Measurements from ENCODE around the gene TRAPPC2L.

TRAPPC2L gene

DNA sequence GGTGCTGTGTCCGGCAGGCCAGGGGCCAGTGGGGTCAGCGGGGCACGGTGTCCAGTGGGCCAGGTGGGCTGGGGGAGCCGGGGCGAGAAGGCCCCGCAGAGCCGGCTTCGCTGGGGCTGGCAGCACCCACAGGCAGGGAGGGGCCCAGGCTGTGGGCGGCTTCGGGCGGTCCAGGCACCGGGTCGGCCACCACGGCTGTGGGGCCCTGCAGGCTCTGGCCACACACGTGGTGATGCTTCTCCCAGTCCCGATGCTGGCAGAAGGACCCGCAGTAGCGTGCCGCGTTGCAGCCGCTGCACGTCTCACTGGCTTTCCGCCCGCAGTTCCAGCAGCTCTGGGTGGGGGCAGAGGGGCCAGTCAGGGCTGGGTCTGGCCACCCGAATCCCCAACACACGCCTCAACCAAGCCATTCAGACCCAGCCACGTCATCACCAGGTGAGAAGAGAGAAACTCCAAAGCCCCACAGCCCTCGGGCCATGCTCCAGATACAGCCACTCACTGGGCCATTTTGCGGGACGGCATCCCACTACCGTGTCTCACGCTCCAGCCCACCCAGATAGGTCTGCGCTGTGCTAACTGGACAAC is 20.1 kb downstream of the TRAPPC2L start:
- Histone ChIP-seq H2AK5ac (ENCODE audit: low read depth, low read length) (peak overlapping the region; percentile 10), H3K9me3 (replicated peaks in 1 of 2; ENCODE audit: control insufficient read depth in 2 of 2, insufficient read depth in 1 of 2, low read depth in 1 of 2, low read length in 2 of 2) (no peaks in the 10 kb centered on the region), H3K4ac (ENCODE audit: low read length) (no peak overlapping the region), H3K23ac (ENCODE audit: low read depth, low read length, poor library complexity) (peak overlapping the region; percentile 44), H3K36me3 (replicated peaks in 1 of 2; ENCODE audit: control insufficient read depth in 2 of 2, insufficient read depth in 2 of 2, low read length in 2 of 2) (no peaks in the 10 kb centered on the region), H3K4me2 (ENCODE audit: insufficient read depth, low read length, poor library complexity, severe bottlenecking) (no peak overlapping the region), H3K79me1 (ENCODE audit: low read depth, low read length) (peaks cover 3% of the 10 kb centered on the region), H2AFZ (ENCODE audit: low read length) (no peak overlapping the region), H3K27ac (replicated peaks; ENCODE audit: low read length) (no peak overlapping the region), H2BK120ac (ENCODE audit: low read depth, low read length) (no peak overlapping the region), H2BK15ac (ENCODE audit: low read length) (no peak overlapping the region), H3K9ac (ENCODE audit: low read depth, low read length, poor library complexity) (peak overlapping the region; percentile 78), H4K91ac (ENCODE audit: low read depth, low read length, poor library complexity) (no peak overlapping the region), H2BK5ac (ENCODE audit: low read length) (no peak overlapping the region), H4K8ac (ENCODE audit: low read depth, low read length) (no peak overlapping the region), H3K27me3 (ENCODE audit: control insufficient read depth in 3 of 3, insufficient read depth in 3 of 3, low read depth in 1 of 3, low read length in 3 of 3) (peaks cover 0 to 44% (median 11%) of the 10 kb centered on the region in 3 experiments), H3K4me1 (ENCODE audit: control insufficient read depth in 2 of 2, insufficient read depth in 1 of 2, low read depth in 1 of 2, low read length in 2 of 2) (peaks cover 16 to 19% of the 10 kb centered on the region in 2 donors), H3K18ac (ENCODE audit: low read length) (peak overlapping the region; percentile 13), H3K14ac (ENCODE audit: low read length) (no peak overlapping the region), H2BK12ac (ENCODE audit: low read length) (peak overlapping the region; percentile 41), H3K4me3 (ENCODE audit: low read length in 2 of 2) (no peak overlapping the region)
- WGBS, 2 donors (ENCODE audit: extremely low coverage in 2 of 2, insufficient read length in 2 of 2, insufficient replicate concordance in 1 of 2) = no CpG with 5 or more reads among the region's 33 CpGs
- DNase-seq (ENCODE audit: low spot score) = no peak

DNA sequence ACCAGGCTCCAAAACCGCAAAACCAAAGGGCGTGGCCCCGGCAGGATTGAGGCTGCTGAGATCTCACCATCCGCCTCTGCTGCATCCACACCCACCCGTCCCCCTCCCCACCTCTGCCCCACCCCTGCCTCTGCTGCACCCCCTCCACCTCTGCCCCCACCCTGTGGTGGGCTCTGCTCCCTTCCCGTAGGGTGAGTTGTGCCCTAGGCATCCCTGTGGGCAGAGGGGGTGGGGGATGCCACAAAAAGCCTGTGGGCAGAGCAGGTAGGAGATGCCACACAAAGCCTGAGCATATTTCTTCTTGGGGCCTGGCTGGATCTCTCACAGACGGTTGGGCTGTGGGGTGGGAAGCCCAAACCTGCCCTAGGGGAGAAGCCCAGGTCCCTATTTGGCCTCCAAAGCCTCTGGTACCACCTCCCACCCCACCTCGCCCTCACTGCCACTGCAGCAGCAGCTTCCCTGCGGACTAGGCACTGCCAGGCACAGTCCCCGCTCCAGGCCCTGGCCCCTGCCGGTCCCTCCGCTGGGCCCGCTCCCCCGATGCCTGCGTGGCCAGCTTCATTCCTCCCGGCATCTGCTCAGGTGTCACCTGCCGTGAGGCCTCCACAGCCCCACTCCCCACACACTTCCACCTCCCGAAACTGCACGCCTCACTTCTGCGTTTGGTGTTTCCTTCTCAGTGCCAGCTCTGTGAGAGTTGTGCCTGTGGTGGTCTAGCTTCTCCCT is 20.8 kb downstream of the TRAPPC2L start:
- H3K27ac ChIP-seq (replicated peaks; ENCODE audit: low read length) = no peak overlapping the region
- no CpG with 5 or more reads among the region's 20 CpGs for WGBS, 2 donors (ENCODE audit: extremely low coverage in 2 of 2, insufficient read length in 2 of 2, insufficient replicate concordance in 1 of 2)
- H3K9me3 ChIP-seq (replicated peaks in 1 of 2; ENCODE audit: control insufficient read depth in 2 of 2, insufficient read depth in 1 of 2, low read depth in 1 of 2, low read length in 2 of 2) = peaks cover 0 to 4% of the 10 kb centered on the region in 2 donors
- no peak overlapping the region for H2BK120ac ChIP-seq (ENCODE audit: low read depth, low read length)
- peaks cover 16 to 19% of the 10 kb centered on the region in 2 donors for H3K4me1 ChIP-seq (ENCODE audit: control insufficient read depth in 2 of 2, insufficient read depth in 1 of 2, low read depth in 1 of 2, low read length in 2 of 2)
- no peak overlapping the region for H2AFZ ChIP-seq (ENCODE audit: low read length)
- no peak overlapping the region for H3K4me2 ChIP-seq (ENCODE audit: insufficient read depth, low read length, poor library complexity, severe bottlenecking)
- peaks cover 0 to 41% (median 13%) of the 10 kb centered on the region in 3 experiments for H3K27me3 ChIP-seq (ENCODE audit: control insufficient read depth in 3 of 3, insufficient read depth in 3 of 3, low read depth in 1 of 3, low read length in 3 of 3)
- H3K23ac ChIP-seq (ENCODE audit: low read depth, low read length, poor library complexity) = no peak overlapping the region
- no peak overlapping the region for H4K91ac ChIP-seq (ENCODE audit: low read depth, low read length, poor library complexity)
- no peak for DNase-seq (ENCODE audit: low spot score)
- no peaks in the 10 kb centered on the region for H3K36me3 ChIP-seq (replicated peaks in 1 of 2; ENCODE audit: control insufficient read depth in 2 of 2, insufficient read depth in 2 of 2, low read length in 2 of 2)
- H3K4me3 ChIP-seq (ENCODE audit: low read length in 2 of 2) = no peak overlapping the region
- H3K9ac ChIP-seq (ENCODE audit: low read depth, low read length, poor library complexity) = peak overlapping the region; percentile 44
- no peak overlapping the region for H2BK15ac ChIP-seq (ENCODE audit: low read length)
- no peak overlapping the region for H2BK5ac ChIP-seq (ENCODE audit: low read length)
- no peak overlapping the region for H3K14ac ChIP-seq (ENCODE audit: low read length)
- no peak overlapping the region for H3K4ac ChIP-seq (ENCODE audit: low read length)
- H2AK5ac ChIP-seq (ENCODE audit: low read depth, low read length) = peak overlapping the region; percentile 90
- peak overlapping the region; percentile 71 for H3K18ac ChIP-seq (ENCODE audit: low read length)
- peaks cover 8% of the 10 kb centered on the region for H3K79me1 ChIP-seq (ENCODE audit: low read depth, low read length)
- H2BK12ac ChIP-seq (ENCODE audit: low read length) = peak overlapping the region; percentile 41
- peak overlapping the region; percentile 43 for H4K8ac ChIP-seq (ENCODE audit: low read depth, low read length)

DNA sequence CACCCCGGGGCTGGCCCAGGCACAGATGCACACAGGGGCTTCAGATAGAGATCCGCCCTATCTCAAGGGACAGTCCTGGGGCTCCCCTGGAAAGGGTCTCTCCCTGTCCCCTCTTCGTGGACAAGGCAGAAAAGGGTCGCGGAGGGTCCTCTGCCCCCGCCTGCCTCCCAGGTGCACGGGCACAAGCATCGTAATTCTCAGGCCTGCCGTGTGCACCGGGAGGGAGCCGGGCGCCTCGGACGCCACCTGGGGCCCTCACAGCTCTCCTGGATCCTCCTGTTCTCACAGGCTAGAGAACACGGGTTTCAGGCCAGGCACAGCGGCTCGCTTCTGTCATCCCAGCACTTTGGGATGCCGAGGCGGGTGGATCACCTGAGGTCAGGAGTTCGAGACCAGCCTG is 21.4 kb downstream of the TRAPPC2L start:
- Histone ChIP-seq H3K79me1 (ENCODE audit: low read depth, low read length) (peaks cover 12% of the 10 kb centered on the region), H3K18ac (ENCODE audit: low read length) (no peak overlapping the region), H2AFZ (ENCODE audit: low read length) (no peak overlapping the region), H3K27ac (replicated peaks; ENCODE audit: low read length) (no peak overlapping the region), H2BK15ac (ENCODE audit: low read length) (no peak overlapping the region), H3K23ac (ENCODE audit: low read depth, low read length, poor library complexity) (no peak overlapping the region), H2AK5ac (ENCODE audit: low read depth, low read length) (no peak overlapping the region), H2BK120ac (ENCODE audit: low read depth, low read length) (no peak overlapping the region), H3K4me1 (ENCODE audit: control insufficient read depth in 2 of 2, insufficient read depth in 1 of 2, low read depth in 1 of 2, low read length in 2 of 2) (peaks cover 16 to 19% of the 10 kb centered on the region in 2 donors), H3K27me3 (ENCODE audit: control insufficient read depth in 3 of 3, insufficient read depth in 3 of 3, low read depth in 1 of 3, low read length in 3 of 3) (peaks cover 0 to 36% (median 13%) of the 10 kb centered on the region in 3 experiments), H3K4me3 (ENCODE audit: low read length in 2 of 2) (no peak overlapping the region), H3K36me3 (replicated peaks in 1 of 2; ENCODE audit: control insufficient read depth in 2 of 2, insufficient read depth in 2 of 2, low read length in 2 of 2) (no peaks in the 10 kb centered on the region), H4K8ac (ENCODE audit: low read depth, low read length) (no peak overlapping the region), H4K91ac (ENCODE audit: low read depth, low read length, poor library complexity) (no peak overlapping the region), H3K9ac (ENCODE audit: low read depth, low read length, poor library complexity) (no peak overlapping the region), H3K9me3 (replicated peaks in 1 of 2; ENCODE audit: control insufficient read depth in 2 of 2, insufficient read depth in 1 of 2, low read depth in 1 of 2, low read length in 2 of 2) (peaks cover 0 to 4% of the 10 kb centered on the region in 2 donors), H3K14ac (ENCODE audit: low read length) (no peak overlapping the region), H3K4me2 (ENCODE audit: insufficient read depth, low read length, poor library complexity, severe bottlenecking) (no peak overlapping the region), H3K4ac (ENCODE audit: low read length) (no peak overlapping the region), H2BK12ac (ENCODE audit: low read length) (no peak overlapping the region), H2BK5ac (ENCODE audit: low read length) (no peak overlapping the region)
- WGBS, 2 donors (ENCODE audit: extremely low coverage in 2 of 2, insufficient read length in 2 of 2, insufficient replicate concordance in 1 of 2) = no CpG with 5 or more reads among the region's 20 CpGs
- DNase-seq (ENCODE audit: low spot score) = no peak

Data from neuronal stem cell (in vitro differentiated cells).